Measurements from ENCODE around the gene TOMM7.

The TOMM7 gene

DNA sequence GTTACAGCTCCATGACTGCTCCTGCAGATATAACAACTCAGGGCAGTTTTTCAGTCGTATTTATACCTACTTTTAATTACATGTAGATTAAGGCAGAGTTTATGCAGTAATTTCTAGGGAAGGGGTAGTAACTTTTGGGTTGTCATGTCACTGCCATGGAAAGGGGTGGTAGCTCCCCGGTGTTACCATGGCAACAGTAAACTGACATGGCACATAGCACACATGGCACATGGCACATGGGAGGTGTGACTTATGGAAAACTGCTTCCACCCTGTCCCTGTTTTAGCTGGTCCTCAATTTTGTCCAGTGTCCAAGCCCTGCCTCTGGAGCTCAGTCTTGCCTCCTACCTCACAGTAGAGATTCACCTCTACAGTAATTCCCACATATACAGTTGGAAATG is 3.9 kb upstream of the TOMM7 start:
- H3K9me3 ChIP-seq (ENCODE audit: insufficient read depth, low read depth, low read length) = no peaks in the 10 kb centered on the region
- H3K4me2 ChIP-seq (ENCODE audit: low read depth, low read length, poor library complexity, severe bottlenecking) = no peak overlapping the region
- peaks cover 17% of the 10 kb centered on the region for H3K4me1 ChIP-seq (ENCODE audit: insufficient read depth, low read length, poor library complexity, severe bottlenecking)
- TF ChIP-seq, protein P1, sequence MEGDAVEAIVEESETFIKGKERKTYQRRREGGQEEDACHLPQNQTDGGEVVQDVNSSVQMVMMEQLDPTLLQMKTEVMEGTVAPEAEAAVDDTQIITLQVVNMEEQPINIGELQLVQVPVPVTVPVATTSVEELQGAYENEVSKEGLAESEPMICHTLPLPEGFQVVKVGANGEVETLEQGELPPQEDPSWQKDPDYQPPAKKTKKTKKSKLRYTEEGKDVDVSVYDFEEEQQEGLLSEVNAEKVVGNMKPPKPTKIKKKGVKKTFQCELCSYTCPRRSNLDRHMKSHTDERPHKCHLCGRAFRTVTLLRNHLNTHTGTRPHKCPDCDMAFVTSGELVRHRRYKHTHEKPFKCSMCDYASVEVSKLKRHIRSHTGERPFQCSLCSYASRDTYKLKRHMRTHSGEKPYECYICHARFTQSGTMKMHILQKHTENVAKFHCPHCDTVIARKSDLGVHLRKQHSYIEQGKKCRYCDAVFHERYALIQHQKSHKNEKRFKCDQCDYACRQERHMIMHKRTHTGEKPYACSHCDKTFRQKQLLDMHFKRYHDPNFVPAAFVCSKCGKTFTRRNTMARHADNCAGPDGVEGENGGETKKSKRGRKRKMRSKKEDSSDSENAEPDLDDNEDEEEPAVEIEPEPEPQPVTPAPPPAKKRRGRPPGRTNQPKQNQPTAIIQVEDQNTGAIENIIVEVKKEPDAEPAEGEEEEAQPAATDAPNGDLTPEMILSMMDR (conservative IDR thresholded peaks at IDR 0.05; ENCODE audit: low read length) = no peak
- TF ChIP-seq EZH2phosphoT487 (IDR thresholded peaks at IDR 0.05; ENCODE audit: borderline replicate concordance) = no peak
- H4K20me1 ChIP-seq (ENCODE audit: insufficient read depth, low read length, poor library complexity, severe bottlenecking) = peaks cover 1% of the 10 kb centered on the region
- H3K36me3 ChIP-seq (ENCODE audit: insufficient read depth, low read length) = no peaks in the 10 kb centered on the region
- no peak overlapping the region for H2AFZ ChIP-seq (ENCODE audit: low read length)
- peaks cover 16% of the 10 kb centered on the region for H3K79me2 ChIP-seq (ENCODE audit: insufficient read depth, low read length)
- no peaks in the 10 kb centered on the region for H3K27me3 ChIP-seq (ENCODE audit: insufficient read depth, low read length, poor library complexity, severe bottlenecking)
- no peak overlapping the region for H3K9ac ChIP-seq (ENCODE audit: low read depth, low read length, poor library complexity, severe bottlenecking)
- no peaks in the 10 kb centered on the region for H3K9me2 ChIP-seq (replicated peaks; ENCODE audit: low read depth, low read length)
- no peak overlapping the region for H3K4me3 ChIP-seq (ENCODE audit: low read length, poor library complexity, severe bottlenecking)
- H3F3A ChIP-seq (ENCODE audit: low read depth) = no peaks in the 10 kb centered on the region

- no peaks in the 10 kb centered on the region for H3K36me3 ChIP-seq (ENCODE audit: insufficient read depth, low read length)
- peak overlapping the region; percentile 68 for H3K4me2 ChIP-seq (ENCODE audit: low read depth, low read length, poor library complexity, severe bottlenecking)
- no peaks in the 10 kb centered on the region for H3K27me3 ChIP-seq (ENCODE audit: insufficient read depth, low read length, poor library complexity, severe bottlenecking)
- H3K4me1 ChIP-seq (ENCODE audit: insufficient read depth, low read length, poor library complexity, severe bottlenecking) = peaks cover 29% of the 10 kb centered on the region
- no peak overlapping the region for H3K9ac ChIP-seq (ENCODE audit: low read depth, low read length, poor library complexity, severe bottlenecking)
- H2AFZ ChIP-seq (ENCODE audit: low read length) = no peak overlapping the region
- H3K9me2 ChIP-seq (replicated peaks; ENCODE audit: low read depth, low read length) = no peaks in the 10 kb centered on the region
- H3K79me2 ChIP-seq (ENCODE audit: insufficient read depth, low read length) = peaks cover 34% of the 10 kb centered on the region
- TF ChIP-seq, protein P1 (conservative IDR thresholded peaks at IDR 0.05; ENCODE audit: low read length) = no peak
- TF ChIP-seq EZH2phosphoT487 (IDR thresholded peaks at IDR 0.05; ENCODE audit: borderline replicate concordance) = no peak
- no peaks in the 10 kb centered on the region for H3K9me3 ChIP-seq (ENCODE audit: insufficient read depth, low read depth, low read length)
- peaks cover 3% of the 10 kb centered on the region for H4K20me1 ChIP-seq (ENCODE audit: insufficient read depth, low read length, poor library complexity, severe bottlenecking)
- no peak overlapping the region for H3K4me3 ChIP-seq (ENCODE audit: low read length, poor library complexity, severe bottlenecking)
- H3F3A ChIP-seq (ENCODE audit: low read depth) = no peaks in the 10 kb centered on the region
Measured at GRCh38 chr7:22824760-22825159, 2.1 kb upstream of the TOMM7 start.

GRCh38 chr7:22823142-22823497 is 471 bp upstream of the TOMM7 start:
- Histone ChIP-seq H3K4me1 (ENCODE audit: insufficient read depth, low read length, poor library complexity, severe bottlenecking) (peaks cover 29% of the 10 kb centered on the region), H3F3A (ENCODE audit: low read depth) (no peaks in the 10 kb centered on the region), H3K9me3 (ENCODE audit: insufficient read depth, low read depth, low read length) (no peaks in the 10 kb centered on the region), H3K9me2 (replicated peaks; ENCODE audit: low read depth, low read length) (no peaks in the 10 kb centered on the region), H4K20me1 (ENCODE audit: insufficient read depth, low read length, poor library complexity, severe bottlenecking) (peaks cover 3% of the 10 kb centered on the region), H3K9ac (ENCODE audit: low read depth, low read length, poor library complexity, severe bottlenecking) (peak overlapping the region; percentile 84), H3K4me2 (ENCODE audit: low read depth, low read length, poor library complexity, severe bottlenecking) (peak overlapping the region; percentile 68), H3K36me3 (ENCODE audit: insufficient read depth, low read length) (no peaks in the 10 kb centered on the region), H3K4me3 (ENCODE audit: low read length, poor library complexity, severe bottlenecking) (peak overlapping the region; percentile 85), H3K27me3 (ENCODE audit: insufficient read depth, low read length, poor library complexity, severe bottlenecking) (no peaks in the 10 kb centered on the region), H3K79me2 (ENCODE audit: insufficient read depth, low read length) (peaks cover 38% of the 10 kb centered on the region), H2AFZ (ENCODE audit: low read length) (peak overlapping the region; percentile 91)
- TF ChIP-seq, protein P1 (conservative IDR thresholded peaks at IDR 0.05; ENCODE audit: low read length) = no peak
- TF ChIP-seq EZH2phosphoT487 (IDR thresholded peaks at IDR 0.05; ENCODE audit: borderline replicate concordance) = no peak
